Calu3 (cell line): Measurements from ENCODE around the gene MCM9. TPM values are rescaled to one million over a fixed set of nuclear protein-coding genes. Genes with fewer than 3 reads are reported as not detected.

Experiments used
- BruUV-seq: library from RNA; stranded (reverse); fragments of 400-500 nt; replicated peaks from 2 replicates; lab custom pipeline; 2021; lab: Mats Ljungman, UMichigan
- CTCF ChIA-PET: fragments of 300-600 bp; sonication (Branson Sonifier 250); formaldehyde crosslinking; loops from one replicate; lab custom pipeline; 2022; ENCODE audit warnings: antibody characterized with exemption; lab: Charles Lee
- DNase-seq: peaks from one replicate; pipeline ENCODE4 v3.0.0; 2022
- H3K27ac Mint-ChIP-seq: one replicate; pipeline ENCODE4 v1.8.0; 2022; ENCODE audit warnings: mixed read lengths; ENCODE audit not compliant: unreplicated experiment
- H3K27me3 Mint-ChIP-seq: one replicate; pipeline ENCODE4 v1.8.0; 2022; ENCODE audit warnings: mixed read lengths; ENCODE audit not compliant: unreplicated experiment
- H3K36me3 Mint-ChIP-seq: one replicate; pipeline ENCODE4 v1.8.0; 2022; ENCODE audit warnings: mild to moderate bottlenecking, moderate library complexity, mixed read lengths; ENCODE audit not compliant: insufficient read depth, unreplicated experiment
- H3K4me1 Mint-ChIP-seq: one replicate; pipeline ENCODE4 v1.8.0; 2022; ENCODE audit warnings: mild to moderate bottlenecking, low read depth, mixed read lengths; ENCODE audit not compliant: unreplicated experiment
- H3K4me3 Mint-ChIP-seq: one replicate; pipeline ENCODE4 v1.8.0; 2022; ENCODE audit warnings: mild to moderate bottlenecking, low read depth, moderate library complexity, mixed read lengths; ENCODE audit not compliant: unreplicated experiment
- H3K9me3 Mint-ChIP-seq: one replicate; pipeline ENCODE4 v1.8.0; 2022; ENCODE audit warnings: low read depth, mixed read lengths; ENCODE audit not compliant: unreplicated experiment
- CTCF ChIP-seq: fragments of 200-600 bp; IDR thresholded peaks from one replicate; pipeline ENCODE4 v1.8.0; 2022; ENCODE audit warnings: antibody characterized with exemption; ENCODE audit not compliant: unreplicated experiment
- intact Hi-C: fragments of 100-400 bp; cut with micrococcal nuclease; formaldehyde crosslinking; loops from one replicate; pipeline ENCODE4 v1.10.0; 2022; ENCODE audit not compliant: unreplicated experiment
- total RNA-seq: library from RNA; stranded (reverse); gene quantifications from 2 replicates; pipeline ENCODE4 v1.2.3, GENCODE V29; 2022

The MCM9 gene
- total RNA-seq, 1 experiment from 2014 or later = 24.6 TPM

GRCh38 chr6:118895859-118896258, 39.1 kb downstream of the MCM9 start:
- intact Hi-C loops = loop anchor here (5.0 to 10.0 kb wide), 3 partner anchors 36 to 331 kb away; no protein-coding TSS in a partner anchor
- CTCF ChIA-PET = interaction anchor here (0.6 kb wide), 1 partner anchor 193 kb away, joined by 4 read pairs; no protein-coding TSS in a partner anchor
- H3K27me3 Mint-ChIP-seq = no peaks in the 10 kb centered on the region

GRCh38 chr6:118895261-118895560, 39.7 kb downstream of the MCM9 start:
- Mint-ChIP-seq H3K4me3 (peak overlapping the region; percentile 99), H3K27me3 (no peaks in the 10 kb centered on the region), H3K9me3 (no peaks in the 10 kb centered on the region), H3K4me1 (peaks cover 19% of the 10 kb centered on the region), H3K27ac (no peak overlapping the region), H3K36me3 (peaks cover 35% of the 10 kb centered on the region)
- CTCF ChIA-PET = interaction anchor here (0.5 to 1.5 kb wide), 2 partner anchors 48 to 215 kb away, joined by 3 to 4 read pairs; no protein-coding TSS in a partner anchor
- BruUV-seq = no TSS peak
- DNase-seq = no peak
- intact Hi-C loops = loop anchor here (5.0 to 10.0 kb wide), 3 partner anchors 37 to 330 kb away; no protein-coding TSS in a partner anchor
- TF ChIP-seq CTCF = no peak

More at GRCh38 chr6:118895859-118896258, 39.1 kb downstream of the MCM9 start:
- H3K27ac Mint-ChIP-seq = peak overlapping the region; percentile 85
- no peaks in the 10 kb centered on the region for H3K9me3 Mint-ChIP-seq
- H3K4me1 Mint-ChIP-seq = peaks cover 19% of the 10 kb centered on the region
- peak overlapping the region; percentile 54 for H3K4me3 Mint-ChIP-seq
- TSS peak; percentile 28 for BruUV-seq
- no peak for DNase-seq
- no peak for TF ChIP-seq CTCF
- H3K36me3 Mint-ChIP-seq = peaks cover 35% of the 10 kb centered on the region

- H3K4me3 Mint-ChIP-seq = peak overlapping the region; percentile 99
- H3K27me3 Mint-ChIP-seq = no peaks in the 10 kb centered on the region
- intact Hi-C loops = loop anchor here (5.0 to 10.0 kb wide), 3 partner anchors 38 to 330 kb away; no protein-coding TSS in a partner anchor
- no TSS peak for BruUV-seq
- peaks cover 19% of the 10 kb centered on the region for H3K4me1 Mint-ChIP-seq
- peak; percentile 56 for DNase-seq
- H3K36me3 Mint-ChIP-seq = peaks cover 35% of the 10 kb centered on the region
- peak overlapping the region; percentile 100 for H3K27ac Mint-ChIP-seq
- no peaks in the 10 kb centered on the region for H3K9me3 Mint-ChIP-seq
- CTCF ChIA-PET = interaction anchor here (0.5 to 1.5 kb wide), 2 partner anchors 47 to 216 kb away, joined by 3 to 4 read pairs; no protein-coding TSS in a partner anchor
- TF ChIP-seq CTCF = no peak
These were observed 40.3 kb downstream of the MCM9 start for GRCh38 chr6:118894425-118895260.

- Mint-ChIP-seq H3K4me1 (peaks cover 17% of the 10 kb centered on the region), H3K36me3 (peaks cover 33% of the 10 kb centered on the region), H3K9me3 (no peaks in the 10 kb centered on the region), H3K27ac (peak within 1 kb of the TSS; percentile 100), H3K27me3 (no peaks in the 10 kb centered on the region), H3K4me3 (peak within 1 kb of the TSS; percentile 99)
- peak; percentile 96 for DNase-seq
- peak; percentile 46 for TF ChIP-seq CTCF
- CTCF ChIA-PET = interaction anchor here (1.5 kb wide), 1 partner anchor 217 kb away, joined by 4 read pairs; no protein-coding TSS in a partner anchor
- no TSS peak for BruUV-seq
- intact Hi-C loops = loop anchor here (10.0 kb wide), 2 partner anchors 221 to 329 kb away; no protein-coding TSS in a partner anchor
These were observed 41.0 kb downstream of the MCM9 start, which contains the start of gene ASF1A for GRCh38 chr6:118893807-118894424. Gene ASF1A, plus strand, starts transcription at chr6:118894152. Its CDS starts 262 bp downstream, at chr6:118894414.
